ENCODE measurements around the gene NUP188.

Gene NUP188

GRCh38 chr9:128916204-128916603 lies 31.3 kb upstream of the NUP188 start:
- Histone ChIP-seq H3K4me3 (ENCODE audit: low read depth in 1 of 2, low read length in 2 of 2) (no peak overlapping the region), H3K36me3 (ENCODE audit: control insufficient read depth in 1 of 2, insufficient read depth in 2 of 2, low read length in 2 of 2) (peaks cover 5 to 31% of the 10 kb centered on the region in 2 donors), H3K9me3 (ENCODE audit: control insufficient read depth in 1 of 2, low read length in 2 of 2) (no peaks in the 10 kb centered on the region), H3K9ac (ENCODE audit: low read depth in 1 of 2, low read length in 2 of 2) (no peak overlapping the region), H3K27ac (ENCODE audit: low read depth, low read length) (peak overlapping the region; percentile 10), H3K4me1 (ENCODE audit: control insufficient read depth in 1 of 2, insufficient read depth in 2 of 2, low read length in 2 of 2) (peaks cover 14 to 22% of the 10 kb centered on the region in 2 donors), H3K27me3 (ENCODE audit: control insufficient read depth in 1 of 2, insufficient read depth in 2 of 2, low read length in 2 of 2) (no peaks in the 10 kb centered on the region)

GRCh38 chr9:128916745-128917144 lies 30.8 kb upstream of the NUP188 start:
- peaks cover 5 to 31% of the 10 kb centered on the region in 2 donors for H3K36me3 ChIP-seq (ENCODE audit: control insufficient read depth in 1 of 2, insufficient read depth in 2 of 2, low read length in 2 of 2)
- H3K27ac ChIP-seq (ENCODE audit: low read depth, low read length), result peak overlapping the region; percentile 10
- H3K9me3 ChIP-seq (ENCODE audit: control insufficient read depth in 1 of 2, low read length in 2 of 2), result no peaks in the 10 kb centered on the region
- H3K4me1 ChIP-seq (ENCODE audit: control insufficient read depth in 1 of 2, insufficient read depth in 2 of 2, low read length in 2 of 2), result peaks cover 14 to 21% of the 10 kb centered on the region in 2 donors
- no peak overlapping the region for H3K4me3 ChIP-seq (ENCODE audit: low read depth in 1 of 2, low read length in 2 of 2)
- H3K27me3 ChIP-seq (ENCODE audit: control insufficient read depth in 1 of 2, insufficient read depth in 2 of 2, low read length in 2 of 2), result no peaks in the 10 kb centered on the region
- H3K9ac ChIP-seq (ENCODE audit: low read depth in 1 of 2, low read length in 2 of 2), result no peak overlapping the region

- Histone ChIP-seq H3K4me3 (ENCODE audit: low read depth in 1 of 2, low read length in 2 of 2) (no peak overlapping the region), H3K27ac (ENCODE audit: low read depth, low read length) (no peak overlapping the region), H3K27me3 (ENCODE audit: control insufficient read depth in 1 of 2, insufficient read depth in 2 of 2, low read length in 2 of 2) (no peaks in the 10 kb centered on the region), H3K9ac (ENCODE audit: low read depth in 1 of 2, low read length in 2 of 2) (no peak overlapping the region), H3K36me3 (ENCODE audit: control insufficient read depth in 1 of 2, insufficient read depth in 2 of 2, low read length in 2 of 2) (peaks cover 5 to 31% of the 10 kb centered on the region in 2 donors), H3K4me1 (ENCODE audit: control insufficient read depth in 1 of 2, insufficient read depth in 2 of 2, low read length in 2 of 2) (peaks cover 17 to 22% of the 10 kb centered on the region in 2 donors), H3K9me3 (ENCODE audit: control insufficient read depth in 1 of 2, low read length in 2 of 2) (no peaks in the 10 kb centered on the region)
Measured at GRCh38 chr9:128917151-128917849, 30.2 kb upstream of the NUP188 start.

GRCh38 chr9:128918921-128919320 lies 28.6 kb upstream of the NUP188 start:
- Histone ChIP-seq H3K27me3 (ENCODE audit: control insufficient read depth in 1 of 2, insufficient read depth in 2 of 2, low read length in 2 of 2) (no peaks in the 10 kb centered on the region), H3K4me3 (ENCODE audit: low read depth in 1 of 2, low read length in 2 of 2) (no peak overlapping the region), H3K9ac (ENCODE audit: low read depth in 1 of 2, low read length in 2 of 2) (no peak overlapping the region), H3K4me1 (ENCODE audit: control insufficient read depth in 1 of 2, insufficient read depth in 2 of 2, low read length in 2 of 2) (peaks cover 8 to 22% of the 10 kb centered on the region in 2 donors), H3K27ac (ENCODE audit: low read depth, low read length) (no peak overlapping the region), H3K9me3 (ENCODE audit: control insufficient read depth in 1 of 2, low read length in 2 of 2) (no peaks in the 10 kb centered on the region), H3K36me3 (ENCODE audit: control insufficient read depth in 1 of 2, insufficient read depth in 2 of 2, low read length in 2 of 2) (peaks cover 5 to 31% of the 10 kb centered on the region in 2 donors)

- Histone ChIP-seq H3K27ac (ENCODE audit: low read depth, low read length) (no peak overlapping the region), H3K9me3 (ENCODE audit: control insufficient read depth in 1 of 2, low read length in 2 of 2) (no peaks in the 10 kb centered on the region), H3K27me3 (ENCODE audit: control insufficient read depth in 1 of 2, insufficient read depth in 2 of 2, low read length in 2 of 2) (no peaks in the 10 kb centered on the region), H3K4me1 (ENCODE audit: control insufficient read depth in 1 of 2, insufficient read depth in 2 of 2, low read length in 2 of 2) (peaks cover 8 to 22% of the 10 kb centered on the region in 2 donors), H3K36me3 (ENCODE audit: control insufficient read depth in 1 of 2, insufficient read depth in 2 of 2, low read length in 2 of 2) (peaks cover under 1 to 29% of the 10 kb centered on the region in 2 donors), H3K4me3 (ENCODE audit: low read depth in 1 of 2, low read length in 2 of 2) (no peak overlapping the region), H3K9ac (ENCODE audit: low read depth in 1 of 2, low read length in 2 of 2) (no peak overlapping the region)
Measured at GRCh38 chr9:128919402-128920089, 28.0 kb upstream of the NUP188 start.

- Histone ChIP-seq H3K27ac (ENCODE audit: low read depth, low read length) (peak within 1 kb of the TSS; percentile 10), H3K4me3 (ENCODE audit: low read depth in 1 of 2, low read length in 2 of 2) (peak within 1 kb of the TSS; percentile 36 to 53), H3K9ac (ENCODE audit: low read depth in 1 of 2, low read length in 2 of 2) (peak within 1 kb of the TSS in 1 of 2 donors; percentile 21), H3K9me3 (ENCODE audit: control insufficient read depth in 1 of 2, low read length in 2 of 2) (no peaks in the 10 kb centered on the region), H3K4me1 (ENCODE audit: control insufficient read depth in 1 of 2, insufficient read depth in 2 of 2, low read length in 2 of 2) (peaks cover 8 to 22% of the 10 kb centered on the region in 2 donors), H3K36me3 (ENCODE audit: control insufficient read depth in 1 of 2, insufficient read depth in 2 of 2, low read length in 2 of 2) (peaks cover 0 to 24% of the 10 kb centered on the region in 2 donors), H3K27me3 (ENCODE audit: control insufficient read depth in 1 of 2, insufficient read depth in 2 of 2, low read length in 2 of 2) (no peaks in the 10 kb centered on the region)
Measured at GRCh38 chr9:128920381-128921058, 27.0 kb upstream of the NUP188 start, which contains the start of gene PHYHD1. Gene PHYHD1, plus strand, starts transcription at chr9:128920982. Its CDS starts 1,342 bp downstream, at chr9:128922324.

- peak overlapping the region; percentile 36 to 53 for H3K4me3 ChIP-seq (ENCODE audit: low read depth in 1 of 2, low read length in 2 of 2)
- peaks cover 0 to 14% of the 10 kb centered on the region in 2 donors for H3K36me3 ChIP-seq (ENCODE audit: control insufficient read depth in 1 of 2, insufficient read depth in 2 of 2, low read length in 2 of 2)
- H3K4me1 ChIP-seq (ENCODE audit: control insufficient read depth in 1 of 2, insufficient read depth in 2 of 2, low read length in 2 of 2), result peaks cover 8 to 22% of the 10 kb centered on the region in 2 donors
- no peaks in the 10 kb centered on the region for H3K27me3 ChIP-seq (ENCODE audit: control insufficient read depth in 1 of 2, insufficient read depth in 2 of 2, low read length in 2 of 2)
- peak overlapping the region; percentile 10 for H3K27ac ChIP-seq (ENCODE audit: low read depth, low read length)
- H3K9ac ChIP-seq (ENCODE audit: low read depth in 1 of 2, low read length in 2 of 2), result peak overlapping the region in 1 of 2 donors; percentile 21
- H3K9me3 ChIP-seq (ENCODE audit: control insufficient read depth in 1 of 2, low read length in 2 of 2), result no peaks in the 10 kb centered on the region
Measured at GRCh38 chr9:128921881-128922763, 25.4 kb upstream of the NUP188 start.

GRCh38 chr9:128923493-128923883 lies 24.0 kb upstream of the NUP188 start:
- Histone ChIP-seq H3K9me3 (ENCODE audit: control insufficient read depth in 1 of 2, low read length in 2 of 2) (no peaks in the 10 kb centered on the region), H3K4me3 (ENCODE audit: low read depth in 1 of 2, low read length in 2 of 2) (no peak overlapping the region), H3K36me3 (ENCODE audit: control insufficient read depth in 1 of 2, insufficient read depth in 2 of 2, low read length in 2 of 2) (peaks cover 0 to 3% of the 10 kb centered on the region in 2 donors), H3K9ac (ENCODE audit: low read depth in 1 of 2, low read length in 2 of 2) (no peak overlapping the region), H3K27me3 (ENCODE audit: control insufficient read depth in 1 of 2, insufficient read depth in 2 of 2, low read length in 2 of 2) (no peaks in the 10 kb centered on the region), H3K4me1 (ENCODE audit: control insufficient read depth in 1 of 2, insufficient read depth in 2 of 2, low read length in 2 of 2) (peaks cover 8 to 22% of the 10 kb centered on the region in 2 donors), H3K27ac (ENCODE audit: low read depth, low read length) (no peak overlapping the region)

- Histone ChIP-seq H3K27ac (ENCODE audit: low read depth, low read length) (no peak overlapping the region), H3K36me3 (ENCODE audit: control insufficient read depth in 1 of 2, insufficient read depth in 2 of 2, low read length in 2 of 2) (no peaks in the 10 kb centered on the region), H3K9me3 (ENCODE audit: control insufficient read depth in 1 of 2, low read length in 2 of 2) (no peaks in the 10 kb centered on the region), H3K4me1 (ENCODE audit: control insufficient read depth in 1 of 2, insufficient read depth in 2 of 2, low read length in 2 of 2) (no peaks in the 10 kb centered on the region), H3K4me3 (ENCODE audit: low read depth in 1 of 2, low read length in 2 of 2) (no peak overlapping the region), H3K9ac (ENCODE audit: low read depth in 1 of 2, low read length in 2 of 2) (no peak overlapping the region), H3K27me3 (ENCODE audit: control insufficient read depth in 1 of 2, insufficient read depth in 2 of 2, low read length in 2 of 2) (no peaks in the 10 kb centered on the region)
Measured at GRCh38 chr9:128927731-128928411, 19.6 kb upstream of the NUP188 start.
